ENCODE measurements around the gene APOA1. TPM values are rescaled to one million over a fixed set of nuclear protein-coding genes. Genes with fewer than 3 reads are reported as not detected.
A peak's percentile ranks its signal among the peaks of the same experiment; 100 is the strongest.

The APOA1 gene
- total and polyA plus RNA-seq, 2 donors (not counting 1 experiment from before 2014, with no cell fraction given): 0.46 TPM; not detected in 1

DNA sequence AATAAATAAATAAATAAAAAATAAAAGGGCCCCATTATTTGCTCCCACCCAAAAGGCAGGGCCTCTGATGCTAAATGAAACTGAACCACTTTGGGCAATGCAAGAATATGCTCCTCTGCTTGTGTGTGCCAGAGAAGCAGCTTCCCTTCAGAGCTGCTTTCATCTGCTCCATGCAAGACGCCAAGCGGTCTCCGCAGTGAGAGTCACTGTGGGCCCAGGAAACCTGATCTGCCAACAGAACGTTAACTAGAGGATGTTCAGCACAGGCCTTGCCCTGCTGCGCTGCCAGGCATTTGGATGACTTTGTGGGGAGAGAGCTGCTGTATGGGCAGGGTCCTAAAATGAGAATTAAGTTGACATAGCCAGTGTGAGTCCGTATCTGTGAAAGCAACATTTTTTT, 43.7 kb upstream of the APOA1 start:
- no peaks in the 10 kb centered on the region for H3K27me3 Mint-ChIP-seq
- H3K4me3 Mint-ChIP-seq: no peak overlapping the region
- H3K4me2 ChIP-seq (replicated peaks; ENCODE audit: low read depth, low read length, poor library complexity, severe bottlenecking): no peak overlapping the region
- H3K27me3 ChIP-seq (replicated peaks in 1 of 4; ENCODE audit: control extremely low read depth in 1 of 4, control insufficient read depth in 3 of 4, insufficient read depth in 4 of 4, low read length in 3 of 4): no peaks in the 10 kb centered on the region
- H2AFZ ChIP-seq (ENCODE audit: insufficient read depth, low read depth, low read length, poor library complexity, severe bottlenecking): no peak overlapping the region
- ATAC-seq (ENCODE audit: low read depth) (no peak), DNase-seq (no peak)
- no peak overlapping the region for H3K27ac ChIP-seq (ENCODE audit: low read length in 2 of 2)
- no peaks in the 10 kb centered on the region for H3K9me3 ChIP-seq (ENCODE audit: control extremely low read depth in 1 of 3, control insufficient read depth in 2 of 3, insufficient read depth in 1 of 3, low read length in 2 of 3)
- intact Hi-C loops (cut with micrococcal nuclease): loop anchor here (2.0 kb wide), 1 partner anchor 218 kb away; the partner anchor contains the start of gene SIK3
- 95% methylated on average over 5 of the region's 6 CpGs for WGBS (ENCODE audit: insufficient coverage)
- peaks cover 8% of the 10 kb centered on the region for H3K79me2 ChIP-seq (ENCODE audit: control insufficient read depth, insufficient read depth, low read length)
- no peak overlapping the region for H3K27ac Mint-ChIP-seq
- H3K9me3 Mint-ChIP-seq (ENCODE audit: insufficient read depth): no peaks in the 10 kb centered on the region
- H3K4me1 ChIP-seq (ENCODE audit: control insufficient read depth in 2 of 2, insufficient read depth in 2 of 2, low read length in 2 of 2): no peaks in the 10 kb centered on the region
- peaks cover 10% of the 10 kb centered on the region for H3K4me1 Mint-ChIP-seq
- no peak overlapping the region for H3K4me3 ChIP-seq (ENCODE audit: control extremely low read depth in 1 of 5, extremely low read depth in 1 of 5, insufficient read depth in 1 of 5, low read depth in 2 of 5, low read length in 4 of 5)
- no peak overlapping the region for H3K9ac ChIP-seq (ENCODE audit: low read length)
- peaks cover 0 to 5% of the 10 kb centered on the region in 2 experiments for H3K36me3 ChIP-seq (replicated peaks in 1 of 2; ENCODE audit: control extremely low read depth in 1 of 2, control insufficient read depth in 1 of 2, extremely low read depth in 1 of 2, insufficient read depth in 2 of 2, low read length in 1 of 2)
- ChIA-PET POLR2A (no interaction called here), CTCF (interaction anchor here (1.1 to 6.9 kb wide), 11 partner anchors 7 to 344 kb away, joined by 3 to 123 read pairs (median 8); partner anchors contain the start of genes PAFAH1B2 and SIK3)
- TF ChIP-seq CTCF (IDR thresholded peaks at IDR 0.05): no peak
- no peak for TF ChIP-seq EZH2 (IDR thresholded peaks at IDR 0.05; ENCODE audit: borderline replicate concordance, insufficient read depth, low read depth, low read length, poor library complexity, severe bottlenecking)
- H4K20me1 ChIP-seq (ENCODE audit: control insufficient read depth, insufficient read depth, low read length, poor library complexity, severe bottlenecking): no peaks in the 10 kb centered on the region

DNA sequence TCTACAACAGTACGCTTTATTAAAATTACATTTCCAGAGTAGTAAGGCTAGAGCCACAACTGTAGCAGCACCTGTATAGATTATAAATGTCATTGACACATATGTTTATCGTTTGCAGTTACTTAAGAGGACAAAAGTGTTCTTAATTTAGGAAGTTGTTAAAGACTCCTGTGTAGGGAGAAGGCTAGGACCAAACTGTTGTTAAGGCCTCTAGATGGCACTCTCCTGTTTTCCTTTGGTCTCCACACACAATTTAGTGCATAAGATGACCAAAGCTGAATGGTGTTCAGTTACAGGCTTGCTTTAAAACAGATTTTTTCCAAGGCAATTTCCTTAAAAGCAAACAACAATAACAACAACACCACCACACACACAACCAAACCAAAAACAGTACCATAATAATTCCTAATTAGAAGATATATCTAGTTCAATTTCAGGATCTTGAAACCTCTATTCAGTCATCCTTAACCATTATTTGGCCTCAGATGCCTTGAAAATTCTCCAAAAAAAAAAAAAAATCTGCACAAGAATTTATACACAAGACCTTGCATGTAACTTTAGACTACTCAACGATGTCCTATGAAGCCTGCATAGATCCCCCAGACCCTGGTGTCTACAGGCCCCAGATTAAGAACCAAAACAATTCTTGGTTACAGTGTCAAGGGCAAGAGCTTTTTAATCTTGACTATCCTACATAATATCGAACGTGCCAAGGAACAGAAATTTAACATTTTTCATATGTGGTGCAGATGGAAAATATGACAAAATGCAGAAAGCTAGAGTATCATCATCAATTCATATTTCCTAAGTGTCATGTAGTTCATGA, 42.6 kb upstream of the APOA1 start:
- DNase-seq (peak; percentile 71), ATAC-seq (ENCODE audit: low read depth) (peak; percentile 49)
- Histone ChIP-seq H3K36me3 (replicated peaks in 1 of 2; ENCODE audit: control extremely low read depth in 1 of 2, control insufficient read depth in 1 of 2, extremely low read depth in 1 of 2, insufficient read depth in 2 of 2, low read length in 1 of 2) (peaks cover 0 to 15% of the 10 kb centered on the region in 2 experiments), H3K9ac (ENCODE audit: low read length) (no peak overlapping the region), H3K27me3 (replicated peaks in 1 of 4; ENCODE audit: control extremely low read depth in 1 of 4, control insufficient read depth in 3 of 4, insufficient read depth in 4 of 4, low read length in 3 of 4) (no peaks in the 10 kb centered on the region), H3K4me3 (ENCODE audit: control extremely low read depth in 1 of 5, extremely low read depth in 1 of 5, insufficient read depth in 1 of 5, low read depth in 2 of 5, low read length in 4 of 5) (no peak overlapping the region), H3K9me3 (ENCODE audit: control extremely low read depth in 1 of 3, control insufficient read depth in 2 of 3, insufficient read depth in 1 of 3, low read length in 2 of 3) (no peaks in the 10 kb centered on the region), H4K20me1 (ENCODE audit: control insufficient read depth, insufficient read depth, low read length, poor library complexity, severe bottlenecking) (no peaks in the 10 kb centered on the region), H3K79me2 (ENCODE audit: control insufficient read depth, insufficient read depth, low read length) (peaks cover 8% of the 10 kb centered on the region), H3K27ac (ENCODE audit: low read length in 2 of 2) (no peak overlapping the region), H3K4me2 (replicated peaks; ENCODE audit: low read depth, low read length, poor library complexity, severe bottlenecking) (no peak overlapping the region), H3K4me1 (ENCODE audit: control insufficient read depth in 2 of 2, insufficient read depth in 2 of 2, low read length in 2 of 2) (no peaks in the 10 kb centered on the region), H2AFZ (ENCODE audit: insufficient read depth, low read depth, low read length, poor library complexity, severe bottlenecking) (no peak overlapping the region)
- Mint-ChIP-seq H3K27ac (no peak overlapping the region), H3K27me3 (no peaks in the 10 kb centered on the region), H3K4me1 (peaks cover 10% of the 10 kb centered on the region), H3K9me3 (ENCODE audit: insufficient read depth) (no peaks in the 10 kb centered on the region), H3K4me3 (no peak overlapping the region)
- TF ChIP-seq CTCF (IDR thresholded peaks at IDR 0.05) (peak; percentile 75), EZH2 (IDR thresholded peaks at IDR 0.05; ENCODE audit: borderline replicate concordance, insufficient read depth, low read depth, low read length, poor library complexity, severe bottlenecking) (no peak)
- 67% methylated on average over 1 of the region's 5 CpGs for WGBS (ENCODE audit: insufficient coverage)
- intact Hi-C loops (cut with micrococcal nuclease): loop anchor here (1.0 to 10.0 kb wide), 4 partner anchors 85 to 346 kb away; partner anchors contain the start of genes APOA5 and SIK3
- CTCF ChIA-PET: interaction anchor here (0.6 to 6.9 kb wide), 41 partner anchors 9 to 352 kb away, joined by 3 to 123 read pairs (median 4); partner anchors contain the start of genes APOA5, PAFAH1B2, PCSK7 and RNF214
- POLR2A ChIA-PET: interaction anchor here (1.2 kb wide), 1 partner anchor 218 kb away, joined by 3 read pairs; the partner anchor contains the start of gene SIK3
